ENCODE results near the gene RPS19.

GRCh38 chr19:41845001-41845050 is 15.2 kb upstream of the RPS19 start, which contains the start of gene DMRTC2:
- no peak for TF ChIP-seq EZH2 (IDR thresholded peaks at IDR 0.05; ENCODE audit: borderline replicate concordance, low read length)
- TF ChIP-seq, protein P1, sequence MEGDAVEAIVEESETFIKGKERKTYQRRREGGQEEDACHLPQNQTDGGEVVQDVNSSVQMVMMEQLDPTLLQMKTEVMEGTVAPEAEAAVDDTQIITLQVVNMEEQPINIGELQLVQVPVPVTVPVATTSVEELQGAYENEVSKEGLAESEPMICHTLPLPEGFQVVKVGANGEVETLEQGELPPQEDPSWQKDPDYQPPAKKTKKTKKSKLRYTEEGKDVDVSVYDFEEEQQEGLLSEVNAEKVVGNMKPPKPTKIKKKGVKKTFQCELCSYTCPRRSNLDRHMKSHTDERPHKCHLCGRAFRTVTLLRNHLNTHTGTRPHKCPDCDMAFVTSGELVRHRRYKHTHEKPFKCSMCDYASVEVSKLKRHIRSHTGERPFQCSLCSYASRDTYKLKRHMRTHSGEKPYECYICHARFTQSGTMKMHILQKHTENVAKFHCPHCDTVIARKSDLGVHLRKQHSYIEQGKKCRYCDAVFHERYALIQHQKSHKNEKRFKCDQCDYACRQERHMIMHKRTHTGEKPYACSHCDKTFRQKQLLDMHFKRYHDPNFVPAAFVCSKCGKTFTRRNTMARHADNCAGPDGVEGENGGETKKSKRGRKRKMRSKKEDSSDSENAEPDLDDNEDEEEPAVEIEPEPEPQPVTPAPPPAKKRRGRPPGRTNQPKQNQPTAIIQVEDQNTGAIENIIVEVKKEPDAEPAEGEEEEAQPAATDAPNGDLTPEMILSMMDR (IDR thresholded peaks at IDR 0.05; ENCODE audit: low read length): no peak
